Natural killer cell (primary cell): ENCODE results near the gene TMX4. TPM values are rescaled to one million over a fixed set of nuclear protein-coding genes. Genes with fewer than 3 reads are reported as not detected.
A peak's percentile ranks its signal among the peaks of the same experiment; 100 is the strongest.

Experiments used
- ATAC-seq, 3 donors: fragments of 150-1000 bp in 2 of 3; fragments of 200-7000 bp in 1 of 3; cut with Tn5 transposase; 1 replicate in 1 of 3; 2 replicates in 2 of 3; pipeline ENCODE4 v1.10.0; 2021; ENCODE audit warnings: mild to moderate bottlenecking in 2 of 3, moderate library complexity in 2 of 3
- DNase-seq, 2 donors: peaks; one replicate each; pipeline versions ENCODE4 v3.0.0 to v3.0.0-alpha.2; 2013 to 2021; ENCODE audit warnings: mixed read lengths in 1 of 2
- H3K27ac ChIP-seq: one replicate; pipeline ENCODE4 v1.5.1; 2013; ENCODE audit warnings: mild to moderate bottlenecking, low read length
- H3K27me3 ChIP-seq: one replicate; pipeline ENCODE4 v1.6.1; 2013; ENCODE audit warnings: low read length; ENCODE audit not compliant: control insufficient read depth, insufficient read depth
- H3K36me3 ChIP-seq: one replicate; pipeline ENCODE4 v1.6.1; 2013; ENCODE audit warnings: low read length; ENCODE audit not compliant: control insufficient read depth, insufficient read depth
- H3K4me1 ChIP-seq: one replicate; pipeline ENCODE4 v1.6.1; 2013; ENCODE audit warnings: low read length; ENCODE audit not compliant: control insufficient read depth, insufficient read depth
- H3K4me3 ChIP-seq: one replicate; pipeline ENCODE4 v1.5.1; 2013; ENCODE audit warnings: low read length
- H3K9me3 ChIP-seq: one replicate; pipeline ENCODE4 v1.6.1; 2013; ENCODE audit warnings: low read length; ENCODE audit not compliant: control insufficient read depth, insufficient read depth
- H3K27ac Mint-ChIP-seq, 2 donors: one replicate each; pipeline ENCODE4 v1.8.0; 2022; ENCODE audit warnings: mild to moderate bottlenecking in 2 of 2, mixed read lengths in 2 of 2, moderate library complexity in 1 of 2
- H3K27me3 Mint-ChIP-seq, 2 donors: one replicate each; pipeline ENCODE4 v1.8.0; 2022; ENCODE audit warnings: low read depth in 2 of 2, mixed read lengths in 2 of 2
- H3K36me3 Mint-ChIP-seq: one replicate; pipeline ENCODE4 v1.8.0; 2022; ENCODE audit warnings: mixed read lengths
- H3K4me1 Mint-ChIP-seq, 2 donors: one replicate each; pipeline ENCODE4 v1.8.0; 2022; ENCODE audit warnings: mixed read lengths in 2 of 2
- H3K4me3 Mint-ChIP-seq: one replicate; pipeline ENCODE4 v1.8.0; 2022; ENCODE audit warnings: mild to moderate bottlenecking, moderate library complexity, mixed read lengths
- H3K9me3 Mint-ChIP-seq, 2 donors: one replicate each; pipeline ENCODE4 v1.8.0; 2022; ENCODE audit warnings: mixed read lengths in 2 of 2
- WGBS: methylation state at CpG from one replicate; pipeline ENCODE4 v1.1.7; 2013; ENCODE audit warnings: missing lambda C conversion rate; ENCODE audit not compliant: insufficient coverage; 5-methylcytosine and 5-hydroxymethylcytosine counted together
- intact Hi-C: fragments of 100-400 bp; cut with micrococcal nuclease; formaldehyde crosslinking; loops from one replicate; pipeline ENCODE4 v1.14.2; 2022
- total RNA-seq, 4 donors: library from RNA; stranded (reverse); fragments of 120-200 nt in 1 of 4; gene quantifications; one replicate each; pipeline versions ENCODE4 v1.2.3 to v1.2.4, GENCODE V29; 2013 to 2022
- TF ChIP-seq, protein P1 (sequence below): fragments of 200-600 bp; IDR thresholded peaks from one replicate; pipeline ENCODE4 v1.8.0; 2022; ENCODE audit warnings: antibody characterized with exemption

Gene TMX4, protein sequence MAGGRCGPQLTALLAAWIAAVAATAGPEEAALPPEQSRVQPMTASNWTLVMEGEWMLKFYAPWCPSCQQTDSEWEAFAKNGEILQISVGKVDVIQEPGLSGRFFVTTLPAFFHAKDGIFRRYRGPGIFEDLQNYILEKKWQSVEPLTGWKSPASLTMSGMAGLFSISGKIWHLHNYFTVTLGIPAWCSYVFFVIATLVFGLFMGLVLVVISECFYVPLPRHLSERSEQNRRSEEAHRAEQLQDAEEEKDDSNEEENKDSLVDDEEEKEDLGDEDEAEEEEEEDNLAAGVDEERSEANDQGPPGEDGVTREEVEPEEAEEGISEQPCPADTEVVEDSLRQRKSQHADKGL
- 10 to 100 TPM; 94.4 to 97.9 (median 94.5) TPM for total RNA-seq
- total RNA-seq (2013), result 71.9 TPM

DNA sequence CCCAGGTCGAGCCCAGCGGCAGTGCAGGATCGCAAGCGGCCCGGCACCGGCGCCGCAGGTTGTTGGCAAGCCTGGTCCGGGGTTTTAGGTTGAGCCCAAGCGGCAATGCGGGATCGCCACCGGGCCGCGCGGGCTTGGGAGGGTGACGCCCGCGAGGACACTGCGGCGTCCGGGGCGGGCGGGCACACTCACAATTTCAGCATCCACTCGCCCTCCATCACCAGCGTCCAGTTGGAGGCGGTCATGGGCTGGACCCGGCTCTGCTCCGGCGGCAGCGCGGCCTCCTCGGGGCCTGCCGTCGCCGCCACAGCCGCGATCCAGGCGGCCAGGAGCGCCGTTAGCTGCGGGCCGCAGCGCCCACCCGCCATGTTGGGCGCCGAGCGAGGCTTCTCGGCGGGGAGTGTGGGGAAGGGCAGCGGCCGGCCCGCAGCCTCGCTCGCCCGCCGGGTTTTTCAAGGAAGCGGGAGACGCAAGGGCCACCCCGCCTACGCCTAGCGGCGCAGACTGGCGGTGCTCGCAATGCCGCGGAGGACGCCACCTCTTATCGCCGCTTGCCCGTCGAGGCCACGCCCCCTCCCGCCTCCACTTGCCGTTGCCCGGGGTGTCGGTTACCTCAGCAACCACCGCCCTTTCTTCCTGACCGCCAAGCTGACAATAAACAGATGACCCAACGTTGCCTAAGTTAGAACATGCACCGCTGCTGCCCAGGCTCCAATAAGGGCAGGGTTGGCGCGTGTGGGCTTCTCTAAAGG is at the start of gene TMX4:
Gene TMX4 (minus strand): TSS at position 516 of the 752 bp plus-strand sequence. CDS start 148 bp downstream, at position 368.
- under 1% methylated on average over 83 of the region's 83 CpGs for WGBS
- H3K4me1 ChIP-seq, result peaks cover 8% of the 10 kb centered on the region
- Mint-ChIP-seq H3K4me1 (peaks cover 37 to 44% of the 10 kb centered on the region in 2 donors), H3K36me3 (no peaks in the 10 kb centered on the region), H3K9me3 (no peaks in the 10 kb centered on the region), H3K27ac (peak within 1 kb of the TSS in 1 of 2 donors; percentile 90), H3K4me3 (peak within 1 kb of the TSS; percentile 94), H3K27me3 (peaks cover 0 to 2% of the 10 kb centered on the region in 2 donors)
- ATAC-seq, result peak; percentile 83 to 95 (median 88)
- intact Hi-C loops, result loop anchor here (5.0 kb wide), 1 partner anchor 133 kb away; no protein-coding TSS in a partner anchor
- TF ChIP-seq, protein P1, sequence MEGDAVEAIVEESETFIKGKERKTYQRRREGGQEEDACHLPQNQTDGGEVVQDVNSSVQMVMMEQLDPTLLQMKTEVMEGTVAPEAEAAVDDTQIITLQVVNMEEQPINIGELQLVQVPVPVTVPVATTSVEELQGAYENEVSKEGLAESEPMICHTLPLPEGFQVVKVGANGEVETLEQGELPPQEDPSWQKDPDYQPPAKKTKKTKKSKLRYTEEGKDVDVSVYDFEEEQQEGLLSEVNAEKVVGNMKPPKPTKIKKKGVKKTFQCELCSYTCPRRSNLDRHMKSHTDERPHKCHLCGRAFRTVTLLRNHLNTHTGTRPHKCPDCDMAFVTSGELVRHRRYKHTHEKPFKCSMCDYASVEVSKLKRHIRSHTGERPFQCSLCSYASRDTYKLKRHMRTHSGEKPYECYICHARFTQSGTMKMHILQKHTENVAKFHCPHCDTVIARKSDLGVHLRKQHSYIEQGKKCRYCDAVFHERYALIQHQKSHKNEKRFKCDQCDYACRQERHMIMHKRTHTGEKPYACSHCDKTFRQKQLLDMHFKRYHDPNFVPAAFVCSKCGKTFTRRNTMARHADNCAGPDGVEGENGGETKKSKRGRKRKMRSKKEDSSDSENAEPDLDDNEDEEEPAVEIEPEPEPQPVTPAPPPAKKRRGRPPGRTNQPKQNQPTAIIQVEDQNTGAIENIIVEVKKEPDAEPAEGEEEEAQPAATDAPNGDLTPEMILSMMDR, result no peak
- peak; percentile 92 to 93 for DNase-seq
- H3K36me3 ChIP-seq, result no peaks in the 10 kb centered on the region
- H3K27me3 ChIP-seq, result no peaks in the 10 kb centered on the region
- peak within 1 kb of the TSS; percentile 79 for H3K4me3 ChIP-seq
- no peaks in the 10 kb centered on the region for H3K9me3 ChIP-seq
- peak within 1 kb of the TSS; percentile 91 for H3K27ac ChIP-seq

DNA sequence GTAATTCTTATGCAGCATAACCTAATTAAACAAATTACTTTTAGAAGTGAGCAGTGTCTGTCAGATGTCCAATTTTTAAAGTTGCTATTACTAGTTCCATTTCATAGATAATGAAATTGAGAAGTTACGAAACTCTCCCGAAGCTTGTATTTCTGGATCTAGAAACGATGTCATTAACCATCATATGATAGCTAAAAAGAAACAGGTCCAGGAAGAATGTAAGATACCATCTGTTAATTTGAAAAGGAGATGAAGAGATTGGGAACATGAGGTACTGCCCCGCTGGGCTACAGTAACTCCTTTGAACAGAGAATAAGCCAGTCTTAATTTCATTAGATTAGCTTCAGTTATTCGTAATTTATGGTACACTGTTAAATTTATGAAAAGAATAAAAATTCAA is 47.5 kb upstream of the TMX4 start:
- intact Hi-C loops, result no loop called here
- peaks cover 11 to 39% of the 10 kb centered on the region in 2 donors for H3K27me3 Mint-ChIP-seq
- no peak overlapping the region for H3K4me3 Mint-ChIP-seq
- H3K27me3 ChIP-seq, result peaks cover 3% of the 10 kb centered on the region
- no peaks in the 10 kb centered on the region for H3K9me3 Mint-ChIP-seq
- 92% methylated on average over 1 of the region's 5 CpGs for WGBS
- no peaks in the 10 kb centered on the region for H3K36me3 ChIP-seq
- no peak for ATAC-seq
- no peak overlapping the region for H3K27ac ChIP-seq
- H3K4me1 ChIP-seq, result no peaks in the 10 kb centered on the region
- TF ChIP-seq, protein P1, result no peak
- H3K9me3 ChIP-seq, result no peaks in the 10 kb centered on the region
- no peak overlapping the region for H3K4me3 ChIP-seq
- no peak for DNase-seq
- no peaks in the 10 kb centered on the region for H3K4me1 Mint-ChIP-seq
- H3K36me3 Mint-ChIP-seq, result no peaks in the 10 kb centered on the region
- no peak overlapping the region for H3K27ac Mint-ChIP-seq

DNA sequence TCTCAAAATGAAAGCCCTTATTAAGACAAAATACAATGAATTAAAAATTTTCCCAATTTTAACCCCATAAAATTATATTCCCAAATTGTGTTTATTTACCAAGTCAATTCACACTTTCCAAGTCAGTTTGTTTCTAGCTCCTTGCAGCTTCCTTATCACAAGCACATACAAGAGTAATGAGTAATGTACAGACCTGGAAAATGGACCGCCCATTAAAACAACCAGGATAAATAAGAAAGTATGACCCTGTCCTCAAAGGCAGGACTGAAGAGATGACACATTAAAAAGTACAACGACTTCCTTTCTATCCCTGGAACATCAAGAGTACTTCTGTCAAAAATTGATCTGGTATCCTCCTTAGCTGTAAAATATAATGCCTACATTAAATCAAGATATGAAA is 47.1 kb upstream of the TMX4 start:
- intact Hi-C loops, result no loop called here
- no peaks in the 10 kb centered on the region for H3K36me3 Mint-ChIP-seq
- no peaks in the 10 kb centered on the region for H3K36me3 ChIP-seq
- DNase-seq, result no peak
- no peaks in the 10 kb centered on the region for H3K9me3 Mint-ChIP-seq
- H3K4me1 Mint-ChIP-seq, result no peaks in the 10 kb centered on the region
- 86% methylated on average over 1 of the region's 2 CpGs for WGBS
- no peaks in the 10 kb centered on the region for H3K9me3 ChIP-seq
- peaks cover 11 to 39% of the 10 kb centered on the region in 2 donors for H3K27me3 Mint-ChIP-seq
- TF ChIP-seq, protein P1, result no peak
- H3K4me3 Mint-ChIP-seq, result no peak overlapping the region
- no peak for ATAC-seq
- H3K27ac ChIP-seq, result no peak overlapping the region
- H3K4me1 ChIP-seq, result no peaks in the 10 kb centered on the region
- H3K4me3 ChIP-seq, result no peak overlapping the region
- peaks cover 3% of the 10 kb centered on the region for H3K27me3 ChIP-seq
- H3K27ac Mint-ChIP-seq, result no peak overlapping the region
